ENCODE results near the gene NME4.

NME4 gene

DNA sequence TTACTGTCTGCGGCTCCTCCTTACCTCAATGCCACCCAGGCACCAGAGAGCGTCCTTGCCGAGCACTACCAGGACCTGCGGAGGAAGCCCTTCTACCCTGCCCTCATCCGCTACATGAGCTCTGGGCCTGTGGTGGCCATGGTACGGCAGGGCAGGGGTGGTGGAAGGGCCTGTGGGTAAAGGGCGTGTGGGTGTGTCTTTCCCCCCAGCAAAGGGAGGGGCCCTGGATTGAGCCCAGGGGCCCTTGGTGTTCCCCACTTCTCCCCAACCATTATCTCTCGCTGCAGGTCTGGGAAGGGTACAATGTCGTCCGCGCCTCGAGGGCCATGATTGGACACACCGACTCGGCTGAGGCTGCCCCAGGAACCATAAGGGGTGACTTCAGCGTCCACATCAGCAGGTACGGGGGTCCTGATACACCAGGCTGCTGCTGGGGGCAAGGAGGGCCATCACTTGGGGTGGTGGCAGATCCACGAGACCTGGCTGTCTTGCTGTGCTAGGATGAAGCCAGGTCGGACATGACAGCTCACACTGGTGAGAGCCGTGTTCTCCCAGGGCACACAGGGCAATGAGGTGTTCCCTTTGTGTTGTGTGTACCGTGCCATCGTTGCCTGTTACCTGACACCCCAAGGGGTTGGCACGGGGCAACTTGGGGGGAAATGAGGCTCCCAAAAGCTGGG, 2.5 kb downstream of the NME4 start:
- Histone ChIP-seq H4K20me1 (ENCODE audit: insufficient read depth, low read length) (no peaks in the 10 kb centered on the region), H3K4me2 (ENCODE audit: low read length) (peak overlapping the region; percentile 85; the same call in 1 of the 2 replicates), H2AFZ (ENCODE audit: low read length) (no peak overlapping the region), H3K27ac (ENCODE audit: low read depth, low read length, poor library complexity, severe bottlenecking) (peak overlapping the region; percentile 61), H3K27me3 (ENCODE audit: insufficient read depth, low read length) (no peaks in the 10 kb centered on the region; the same call in 1 of the 2 replicates), H3K4me3 (ENCODE audit: low read depth, low read length, poor library complexity, severe bottlenecking) (peak overlapping the region; percentile 79), H3K9me3 (ENCODE audit: low read length) (no peaks in the 10 kb centered on the region), H3F3A (ENCODE audit: insufficient read depth, low read length) (0 out of 2 replicates have a peak, but pooled peaks cover 13% of the 10 kb centered on the region), H3K79me2 (ENCODE audit: insufficient read depth, low read length) (no peaks in the 10 kb centered on the region), H3K36me3 (ENCODE audit: insufficient read depth, low read length) (0 out of 2 replicates have a peak, but pooled peaks cover 3% of the 10 kb centered on the region), H3K9me2 (ENCODE audit: low read depth, low read length) (no peaks in the 10 kb centered on the region), H3K9ac (ENCODE audit: low read length) (no peak overlapping the region; the same call in 1 of the 2 replicates), H3K4me1 (ENCODE audit: insufficient read depth, low read length, severe bottlenecking) (peaks cover 21% of the 10 kb centered on the region)
- TF ChIP-seq EZH2 (IDR thresholded peaks at IDR 0.05; ENCODE audit: borderline replicate concordance, low read length): no peak
- TF ChIP-seq, protein P1, sequence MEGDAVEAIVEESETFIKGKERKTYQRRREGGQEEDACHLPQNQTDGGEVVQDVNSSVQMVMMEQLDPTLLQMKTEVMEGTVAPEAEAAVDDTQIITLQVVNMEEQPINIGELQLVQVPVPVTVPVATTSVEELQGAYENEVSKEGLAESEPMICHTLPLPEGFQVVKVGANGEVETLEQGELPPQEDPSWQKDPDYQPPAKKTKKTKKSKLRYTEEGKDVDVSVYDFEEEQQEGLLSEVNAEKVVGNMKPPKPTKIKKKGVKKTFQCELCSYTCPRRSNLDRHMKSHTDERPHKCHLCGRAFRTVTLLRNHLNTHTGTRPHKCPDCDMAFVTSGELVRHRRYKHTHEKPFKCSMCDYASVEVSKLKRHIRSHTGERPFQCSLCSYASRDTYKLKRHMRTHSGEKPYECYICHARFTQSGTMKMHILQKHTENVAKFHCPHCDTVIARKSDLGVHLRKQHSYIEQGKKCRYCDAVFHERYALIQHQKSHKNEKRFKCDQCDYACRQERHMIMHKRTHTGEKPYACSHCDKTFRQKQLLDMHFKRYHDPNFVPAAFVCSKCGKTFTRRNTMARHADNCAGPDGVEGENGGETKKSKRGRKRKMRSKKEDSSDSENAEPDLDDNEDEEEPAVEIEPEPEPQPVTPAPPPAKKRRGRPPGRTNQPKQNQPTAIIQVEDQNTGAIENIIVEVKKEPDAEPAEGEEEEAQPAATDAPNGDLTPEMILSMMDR (IDR thresholded peaks at IDR 0.05; ENCODE audit: low read length): no peak

DNA sequence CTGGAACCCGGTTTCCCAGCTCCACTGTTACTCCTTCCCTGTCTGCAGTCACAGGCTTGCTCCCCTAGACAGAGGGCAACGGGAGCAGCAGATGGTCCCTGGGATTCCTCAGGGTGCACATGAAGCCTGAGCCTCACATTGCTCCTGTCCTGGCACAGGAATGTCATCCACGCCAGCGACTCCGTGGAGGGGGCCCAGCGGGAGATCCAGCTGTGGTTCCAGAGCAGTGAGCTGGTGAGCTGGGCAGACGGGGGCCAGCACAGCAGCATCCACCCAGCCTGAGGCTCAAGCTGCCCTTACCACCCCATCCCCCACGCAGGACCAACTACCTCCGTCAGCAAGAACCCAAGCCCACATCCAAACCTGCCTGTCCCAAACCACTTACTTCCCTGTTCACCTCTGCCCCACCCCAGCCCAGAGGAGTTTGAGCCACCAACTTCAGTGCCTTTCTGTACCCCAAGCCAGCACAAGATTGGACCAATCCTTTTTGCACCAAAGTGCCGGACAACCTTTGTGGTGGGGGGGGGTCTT, 3.1 kb downstream of the NME4 start:
- 0 out of 2 replicates have a peak, but pooled peaks cover 3% of the 10 kb centered on the region for H3K36me3 ChIP-seq (ENCODE audit: insufficient read depth, low read length)
- no peaks in the 10 kb centered on the region for H3K79me2 ChIP-seq (ENCODE audit: insufficient read depth, low read length)
- H3K9ac ChIP-seq (ENCODE audit: low read length): peak overlapping the region; percentile 81
- H3K27me3 ChIP-seq (ENCODE audit: insufficient read depth, low read length): no peaks in the 10 kb centered on the region; the same call in 1 of the 2 replicates
- 0 out of 2 replicates have a peak, but pooled peaks cover 13% of the 10 kb centered on the region for H3F3A ChIP-seq (ENCODE audit: insufficient read depth, low read length)
- H3K27ac ChIP-seq (ENCODE audit: low read depth, low read length, poor library complexity, severe bottlenecking): peak overlapping the region; percentile 61
- H3K4me2 ChIP-seq (ENCODE audit: low read length): peak overlapping the region; percentile 85
- H3K4me3 ChIP-seq (ENCODE audit: low read depth, low read length, poor library complexity, severe bottlenecking): peak overlapping the region; percentile 79
- H2AFZ ChIP-seq (ENCODE audit: low read length): no peak overlapping the region
- H3K4me1 ChIP-seq (ENCODE audit: insufficient read depth, low read length, severe bottlenecking): peaks cover 21% of the 10 kb centered on the region
- TF ChIP-seq, protein P1 (IDR thresholded peaks at IDR 0.05; ENCODE audit: low read length): no peak
- no peak for TF ChIP-seq EZH2 (IDR thresholded peaks at IDR 0.05; ENCODE audit: borderline replicate concordance, low read length)
- no peaks in the 10 kb centered on the region for H3K9me2 ChIP-seq (ENCODE audit: low read depth, low read length)
- H3K9me3 ChIP-seq (ENCODE audit: low read length): no peaks in the 10 kb centered on the region
- H4K20me1 ChIP-seq (ENCODE audit: insufficient read depth, low read length): no peaks in the 10 kb centered on the region

DNA sequence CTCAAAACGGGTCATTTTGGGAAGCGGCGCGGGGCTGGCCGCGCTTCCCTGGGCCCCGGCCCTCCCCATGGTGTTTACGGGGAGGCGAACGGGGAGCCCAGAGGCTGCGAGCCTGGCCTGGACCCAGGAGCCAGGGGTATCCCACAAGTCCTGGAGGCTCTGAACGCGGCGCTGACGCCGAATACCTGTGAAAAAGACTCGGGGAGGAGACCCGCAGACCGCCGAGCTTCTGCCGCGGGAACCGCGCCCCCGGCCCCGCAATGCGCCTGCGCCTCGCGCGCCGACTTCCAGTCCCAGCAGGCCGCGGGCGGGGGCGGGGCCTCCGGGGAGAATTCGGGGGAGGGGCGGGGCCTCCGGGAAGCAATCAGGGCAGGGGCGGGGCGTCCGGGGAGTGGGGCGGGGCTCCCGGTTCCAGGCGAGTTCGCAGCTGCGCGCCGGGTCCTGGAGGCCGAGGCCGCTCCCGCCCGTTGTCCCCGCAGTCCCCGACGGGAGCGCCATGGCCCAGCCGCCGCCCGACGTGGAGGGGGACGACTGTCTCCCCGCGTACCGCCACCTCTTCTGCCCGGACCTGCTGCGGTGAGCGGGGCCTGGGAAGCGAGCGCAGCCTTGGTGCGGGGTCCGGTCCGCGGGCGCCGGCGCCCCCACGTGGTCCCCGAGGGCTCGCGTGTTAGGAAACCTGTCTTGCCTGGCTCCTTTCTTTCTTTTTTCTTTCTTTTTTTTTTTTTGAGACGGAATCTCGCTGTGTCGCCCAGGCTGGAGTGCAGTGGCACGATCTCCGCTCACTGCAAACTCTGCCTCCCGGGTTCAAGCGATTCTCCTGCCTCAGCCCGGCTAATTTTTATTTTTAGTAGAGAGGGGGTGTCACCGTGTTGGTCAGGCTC, 4.7 kb downstream of the NME4 start, which contains the start of gene DECR2:
Gene DECR2 (plus strand): TSS at position 418 of the 881 bp plus-strand sequence. CDS start 79 bp downstream, at position 497.
- Histone ChIP-seq H3K27ac (ENCODE audit: low read depth, low read length, poor library complexity, severe bottlenecking) (peak within 1 kb of the TSS; percentile 61), H3K79me2 (ENCODE audit: insufficient read depth, low read length) (no peaks in the 10 kb centered on the region), H3K4me1 (ENCODE audit: insufficient read depth, low read length, severe bottlenecking) (peaks cover 21% of the 10 kb centered on the region), H3F3A (ENCODE audit: insufficient read depth, low read length) (0 out of 2 replicates have a peak, but pooled peaks cover 4% of the 10 kb centered on the region), H3K27me3 (ENCODE audit: insufficient read depth, low read length) (no peaks in the 10 kb centered on the region; the same call in 1 of the 2 replicates), H3K9me2 (ENCODE audit: low read depth, low read length) (no peaks in the 10 kb centered on the region), H3K36me3 (ENCODE audit: insufficient read depth, low read length) (0 out of 2 replicates have a peak, but pooled peaks cover 3% of the 10 kb centered on the region), H3K4me2 (ENCODE audit: low read length) (peak within 1 kb of the TSS; percentile 85), H2AFZ (ENCODE audit: low read length) (no peak within 1 kb of the TSS), H3K9me3 (ENCODE audit: low read length) (no peaks in the 10 kb centered on the region), H4K20me1 (ENCODE audit: insufficient read depth, low read length) (no peaks in the 10 kb centered on the region), H3K9ac (ENCODE audit: low read length) (peak within 1 kb of the TSS; percentile 81), H3K4me3 (ENCODE audit: low read depth, low read length, poor library complexity, severe bottlenecking) (peak within 1 kb of the TSS; percentile 79)
- TF ChIP-seq EZH2 (IDR thresholded peaks at IDR 0.05; ENCODE audit: borderline replicate concordance, low read length): no peak
- TF ChIP-seq, protein P1 (IDR thresholded peaks at IDR 0.05; ENCODE audit: low read length): peak; percentile 65

All from OCI-LY1 (cell line).